SK-N-MC (cell line): ENCODE data around the gene SMG7.

Experiments used
- DNase-seq: peaks from one replicate; pipeline ENCODE4 v3.0.0-alpha.2; 2011; ENCODE audit warnings: low read depth, low spot score
- H3K27ac ChIP-seq: fragments of 200-600 bp; sonication (generic); 2 replicates; pipeline ENCODE4 v1.5.1; 2016; ENCODE audit warnings: mixed run types
- H3K36me3 ChIP-seq: fragments of 200-600 bp; sonication (generic); 2 replicates; pipeline ENCODE4 v1.6.1; 2017; ENCODE audit warnings: antibody characterized with exemption, low read length, mixed read lengths; ENCODE audit not compliant: insufficient read depth
- H3K4me3 ChIP-seq: fragments of 200-600 bp; sonication (generic); 2 replicates; pipeline ENCODE4 v1.5.1; 2016
- H3K9ac ChIP-seq: fragments of 200-600 bp; sonication (generic); 2 replicates; pipeline ENCODE4 v1.8.0; 2017; ENCODE audit warnings: mixed run types, mixed read lengths; ENCODE audit not compliant: insufficient read length
- H3K9me3 ChIP-seq: fragments of 200-600 bp; sonication (generic); 2 replicates; pipeline ENCODE4 v1.6.1; 2017; ENCODE audit warnings: low read depth, mild to moderate bottlenecking, antibody characterized with exemption, low read length, moderate library complexity, mixed read lengths
- EZH2 ChIP-seq: fragments of 200-600 bp; sonication (generic); IDR thresholded peaks from one replicate; pipeline ENCODE4 v1.6.1; 2017; ENCODE audit warnings: antibody characterized with exemption
- FOXP2 ChIP-seq: optimal IDR thresholded peaks from 2 replicates; pipeline ENCODE3; 2011; ENCODE audit warnings: mild to moderate bottlenecking, moderate library complexity; ENCODE audit not compliant: insufficient read depth; ENCODE audit errors: extremely low read length, control extremely low read depth
- POLR2AphosphoS5 ChIP-seq: IDR thresholded peaks from 2 replicates; pipeline ENCODE4 v1.6.1; 2012; ENCODE audit warnings: mild to moderate bottlenecking, low read depth, low read length, borderline replicate concordance

SMG7 gene

GRCh38 chr1:183588827-183589226 is 116.5 kb downstream of the SMG7 start:
- no peak for TF ChIP-seq FOXP2
- TF ChIP-seq EZH2 = no peak
- TF ChIP-seq POLR2AphosphoS5 = no peak
- Histone ChIP-seq H3K9me3 (no peaks in the 10 kb centered on the region), H3K27ac (no peak overlapping the region), H3K36me3 (no peaks in the 10 kb centered on the region), H3K9ac (no peak overlapping the region), H3K4me3 (no peak overlapping the region)
- no peak for DNase-seq

GRCh38 chr1:183589384-183589783 is 117.1 kb downstream of the SMG7 start:
- DNase-seq = no peak
- Histone ChIP-seq H3K4me3 (no peak overlapping the region), H3K27ac (no peak overlapping the region), H3K9me3 (no peaks in the 10 kb centered on the region), H3K36me3 (no peaks in the 10 kb centered on the region), H3K9ac (no peak overlapping the region)
- TF ChIP-seq EZH2 (no peak), FOXP2 (no peak), POLR2AphosphoS5 (no peak)

- no peak overlapping the region for H3K9ac ChIP-seq
- H3K27ac ChIP-seq = no peak overlapping the region
- no peaks in the 10 kb centered on the region for H3K9me3 ChIP-seq
- no peak for DNase-seq
- H3K4me3 ChIP-seq = no peak overlapping the region
- no peak for TF ChIP-seq FOXP2
- no peak for TF ChIP-seq EZH2
- no peak for TF ChIP-seq POLR2AphosphoS5
- H3K36me3 ChIP-seq = no peaks in the 10 kb centered on the region
Observed at GRCh38 chr1:183589874-183590243, 117.6 kb downstream of the SMG7 start.

GRCh38 chr1:183590244-183591191 is 118.2 kb downstream of the SMG7 start, which contains the start of gene NCF2:
Gene NCF2, minus strand, starts transcription at chr1:183590459. Its CDS starts 130 bp downstream, at chr1:183590329.
- DNase-seq = no peak
- Histone ChIP-seq H3K36me3 (no peaks in the 10 kb centered on the region), H3K9ac (no peak within 1 kb of the TSS), H3K27ac (no peak within 1 kb of the TSS), H3K4me3 (no peak within 1 kb of the TSS), H3K9me3 (no peaks in the 10 kb centered on the region)
- no peak for TF ChIP-seq FOXP2
- TF ChIP-seq POLR2AphosphoS5 = no peak
- TF ChIP-seq EZH2 = no peak

- H3K9ac ChIP-seq = no peak overlapping the region
- no peak overlapping the region for H3K27ac ChIP-seq
- H3K36me3 ChIP-seq = no peaks in the 10 kb centered on the region
- no peak for DNase-seq
- no peaks in the 10 kb centered on the region for H3K9me3 ChIP-seq
- no peak overlapping the region for H3K4me3 ChIP-seq
- no peak for TF ChIP-seq POLR2AphosphoS5
- TF ChIP-seq EZH2 = no peak
- TF ChIP-seq FOXP2 = no peak
Observed at GRCh38 chr1:183592733-183593132, 120.4 kb downstream of the SMG7 start.

- Histone ChIP-seq H3K4me3 (no peak overlapping the region), H3K9me3 (no peaks in the 10 kb centered on the region), H3K36me3 (no peaks in the 10 kb centered on the region), H3K9ac (no peak overlapping the region), H3K27ac (no peak overlapping the region)
- no peak for TF ChIP-seq FOXP2
- no peak for TF ChIP-seq EZH2
- no peak for TF ChIP-seq POLR2AphosphoS5
- no peak for DNase-seq
Observed at GRCh38 chr1:183593356-183593755, 121.1 kb downstream of the SMG7 start.

GRCh38 chr1:183595537-183595936 is 123.2 kb downstream of the SMG7 start:
- TF ChIP-seq EZH2 (no peak), FOXP2 (no peak), POLR2AphosphoS5 (no peak)
- Histone ChIP-seq H3K9me3 (no peaks in the 10 kb centered on the region), H3K27ac (peak overlapping the region; percentile 9; the same call in 1 of the 2 replicates), H3K9ac (no peak overlapping the region), H3K4me3 (no peak overlapping the region), H3K36me3 (no peaks in the 10 kb centered on the region)
- no peak for DNase-seq

- no peak overlapping the region for H3K27ac ChIP-seq
Observed at GRCh38 chr1:183596500-183596899, 124.2 kb downstream of the SMG7 start.

More at GRCh38 chr1:183596500-183596899, 124.2 kb downstream of the SMG7 start:
- DNase-seq = no peak
- no peak overlapping the region for H3K9ac ChIP-seq
- no peaks in the 10 kb centered on the region for H3K36me3 ChIP-seq
- H3K9me3 ChIP-seq = no peaks in the 10 kb centered on the region
- H3K4me3 ChIP-seq = no peak overlapping the region
- TF ChIP-seq POLR2AphosphoS5 = no peak
